Right cardiac atrium (tissue), 5 donors: ENCODE measurements around the gene C1QTNF12. TPM values are rescaled to one million over a fixed set of nuclear protein-coding genes. Genes with fewer than 3 reads are reported as not detected.
A peak's percentile ranks its signal among the peaks of the same experiment; 100 is the strongest.

Source experiments
- ATAC-seq, 2 donors: fragments of 200-7000 bp; cut with Tn5 transposase; one replicate each; pipeline versions ENCODE4 v1.8.0 to v1.9.1; 2020; ENCODE audit warnings: moderate library complexity in 2 of 2, mild to moderate bottlenecking in 1 of 2
- DNase-seq, 3 donors: peaks; one replicate each; pipeline ENCODE4 v3.0.0-alpha.2; 2020
- H3K27ac ChIP-seq: one replicate; pipeline ENCODE4 v1.5.1; 2013; ENCODE audit warnings: mild to moderate bottlenecking, low read length, control low read depth, moderate library complexity
- H3K27me3 ChIP-seq: one replicate; pipeline ENCODE4 v1.6.1; 2013; ENCODE audit not compliant: control insufficient read depth, insufficient read depth
- H3K4me1 ChIP-seq: one replicate; pipeline ENCODE4 v1.6.1; 2013; ENCODE audit warnings: low read length; ENCODE audit not compliant: control insufficient read depth, insufficient read depth
- H3K4me3 ChIP-seq: one replicate; pipeline ENCODE4 v1.5.1; 2013; ENCODE audit warnings: low read length, control low read depth
- H3K9me3 ChIP-seq: one replicate; pipeline ENCODE4 v1.6.1; 2013; ENCODE audit warnings: low read length; ENCODE audit not compliant: control insufficient read depth
- WGBS: extraction: QIAGEN DNeasy Blood & Tissue Kit; methylation state at CpG from one replicate; pipeline ENCODE4 v1.1.7; 2013; 5-methylcytosine and 5-hydroxymethylcytosine counted together
- intact Hi-C, 4 donors: fragments of 100-400 bp; cut with DNase I; formaldehyde crosslinking; loops; one replicate each; pipeline versions ENCODE4 v1.11.0 to v1.14.0; 2022 to 2023
- polyA plus RNA-seq: library from polyadenylated mRNA; stranded (reverse); fragments of 200-250 nt; gene quantifications from one replicate; pipeline ENCODE4 v1.2.3, GENCODE V29; 2013
- total RNA-seq, 4 donors: library from RNA; stranded (reverse); fragmentation: NEBNext Ultra II Directional; extraction: Animal tissue kit (Norgen Biotek cat#: 25700); gene quantifications; one replicate each; pipeline ENCODE4 v1.2.1, GENCODE V29; 2021
- donor health status: healthy with polysubstance abuse.
- donor health status: DM: no; HTN: yes; CAD: no.
- donor health status: DM: no; HTN: no; CAD: no.
- donor health status: DM: no; HTN: yes; CAD: no; lungs with severe emphysema.
- donor health status: DM: yes; HTN: yes; CAD: no.

C1QTNF12 gene
- total and polyA plus RNA-seq, 5 donors: 0.36 to 2.4 (median 1.0) TPM; not detected in 1

DNA sequence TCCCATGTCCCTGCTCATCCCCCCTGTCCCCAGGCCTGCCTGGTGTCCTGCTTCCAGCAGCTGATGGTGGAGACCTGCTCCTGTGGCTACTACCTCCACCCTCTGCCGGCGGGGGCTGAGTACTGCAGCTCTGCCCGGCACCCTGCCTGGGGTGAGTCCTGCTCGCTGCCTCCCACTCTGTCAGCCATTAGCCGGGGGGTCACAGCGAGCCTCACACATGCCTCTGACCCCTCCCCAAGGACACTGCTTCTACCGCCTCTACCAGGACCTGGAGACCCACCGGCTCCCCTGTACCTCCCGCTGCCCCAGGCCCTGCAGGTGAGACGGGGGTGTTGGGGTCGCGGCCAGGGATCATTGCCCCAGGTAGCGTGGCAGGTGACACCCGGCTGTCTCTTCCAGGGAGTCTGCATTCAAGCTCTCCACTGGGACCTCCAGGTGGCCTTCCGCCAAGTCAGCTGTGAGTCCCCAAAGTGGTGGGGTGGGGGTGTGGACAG is 43.8 kb upstream of the C1QTNF12 start:
- no peaks in the 10 kb centered on the region for H3K27me3 ChIP-seq
- 61% methylated on average over 15 of the region's 15 CpGs for WGBS
- peak in 1 of 2 donors; percentile 26 for ATAC-seq
- intact Hi-C loops: loop anchor here (1.0 to 10.0 kb wide), 3 partner anchors 165 to 168 kb away; no protein-coding TSS in a partner anchor
- DNase-seq: peak; percentile 60 to 84 (median 79)
- no peaks in the 10 kb centered on the region for H3K4me1 ChIP-seq
- no peaks in the 10 kb centered on the region for H3K9me3 ChIP-seq
- no peak overlapping the region for H3K27ac ChIP-seq
- no peak overlapping the region for H3K4me3 ChIP-seq

DNA sequence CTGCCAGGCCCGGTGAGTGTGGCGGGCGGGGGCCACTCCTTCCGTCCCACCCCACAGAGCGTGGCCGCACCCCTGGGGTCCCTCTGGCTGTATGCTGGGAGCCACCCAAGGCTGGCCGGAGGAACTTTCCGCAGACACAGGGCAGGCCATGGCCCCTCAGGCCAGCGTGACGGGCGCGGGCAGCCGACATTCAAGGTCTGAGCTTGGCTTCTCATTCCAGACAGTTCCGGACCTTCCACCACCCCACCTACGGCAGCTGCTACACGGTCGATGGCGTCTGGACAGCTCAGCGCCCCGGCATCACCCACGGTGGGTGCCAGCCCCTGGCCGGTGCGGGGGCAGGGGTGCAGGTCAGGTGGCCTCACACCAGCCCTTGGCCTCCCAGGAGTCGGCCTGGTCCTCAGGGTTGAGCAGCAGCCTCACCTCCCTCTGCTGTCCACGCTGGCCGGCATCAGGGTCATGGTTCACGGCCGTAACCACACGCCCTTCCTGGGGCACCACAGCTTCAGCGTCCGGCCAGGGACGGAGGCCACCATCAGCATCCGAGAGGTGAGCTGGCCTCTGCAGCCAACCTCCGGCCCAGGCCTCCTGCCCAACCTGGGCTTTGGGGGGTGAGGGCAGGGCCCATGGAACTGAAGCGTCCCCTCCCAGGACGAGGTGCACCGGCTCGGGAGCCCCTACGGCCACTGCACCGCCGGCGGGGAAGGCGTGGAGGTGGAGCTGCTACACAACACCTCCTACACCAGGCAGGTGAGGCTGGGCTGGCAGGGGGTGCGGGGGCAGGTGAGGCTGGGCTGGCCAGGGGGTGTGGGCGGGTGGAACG is 41.0 kb upstream of the C1QTNF12 start:
- Histone ChIP-seq H3K27me3 (no peaks in the 10 kb centered on the region), H3K4me3 (no peak overlapping the region), H3K27ac (no peak overlapping the region), H3K9me3 (no peaks in the 10 kb centered on the region), H3K4me1 (no peaks in the 10 kb centered on the region)
- DNase-seq (peak in 2 of 3 donors; percentile 55 to 57), ATAC-seq (no peak)
- 82% methylated on average over 46 of the region's 46 CpGs for WGBS
- intact Hi-C loops: no loop called here

DNA sequence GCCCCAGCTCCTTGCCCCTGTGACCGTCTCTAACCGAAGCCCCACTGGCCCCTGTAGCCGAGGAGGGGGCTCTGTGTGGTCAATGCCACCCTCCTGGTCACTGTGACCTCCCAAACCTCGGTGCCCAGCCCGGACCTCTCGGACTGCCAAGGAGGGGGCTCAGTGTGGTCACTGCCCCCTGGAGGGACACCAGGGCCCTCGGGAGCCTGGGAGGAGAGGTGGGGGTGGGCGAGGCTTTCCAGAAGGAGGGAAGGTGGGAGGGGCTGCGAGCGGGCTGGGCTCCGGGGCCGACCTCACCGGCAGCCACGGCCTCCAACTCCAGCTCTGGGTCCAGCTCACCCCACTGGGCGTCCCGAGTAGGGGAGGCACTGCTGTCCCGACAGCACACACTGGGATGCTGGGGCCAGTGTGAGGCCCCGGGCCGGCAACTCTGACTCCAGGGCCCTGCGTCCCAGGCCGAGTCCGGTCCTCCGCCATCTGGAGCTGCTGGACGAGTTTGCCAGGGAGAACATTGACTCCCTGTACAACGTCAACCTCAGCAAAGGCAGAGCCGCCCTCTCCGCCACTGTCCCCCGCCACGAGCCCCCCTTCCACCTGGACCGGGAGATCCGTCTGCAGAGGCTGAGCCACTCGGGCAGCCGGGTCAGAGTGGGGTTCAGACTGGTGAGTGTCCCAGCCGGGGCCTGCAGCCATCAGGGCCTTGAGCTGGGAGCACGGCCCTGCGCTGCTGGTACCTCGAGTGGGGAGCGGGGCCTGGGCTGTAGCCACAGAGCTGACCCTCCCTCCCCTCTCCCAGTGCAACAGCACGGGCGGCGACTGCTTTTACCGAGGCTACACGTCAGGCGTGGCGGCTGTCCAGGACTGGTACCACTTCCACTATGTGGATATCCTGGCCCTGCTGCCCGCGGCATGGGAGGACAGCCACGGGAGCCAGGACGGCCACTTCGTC is 40.1 kb upstream of the C1QTNF12 start:
- no peak overlapping the region for H3K4me3 ChIP-seq
- ATAC-seq (no peak), DNase-seq (peak in 1 of 3 donors; percentile 63)
- no peak overlapping the region for H3K27ac ChIP-seq
- H3K4me1 ChIP-seq: no peaks in the 10 kb centered on the region
- intact Hi-C loops: no loop called here
- 62% methylated on average over 50 of the region's 50 CpGs for WGBS
- no peaks in the 10 kb centered on the region for H3K27me3 ChIP-seq
- H3K9me3 ChIP-seq: no peaks in the 10 kb centered on the region

DNA sequence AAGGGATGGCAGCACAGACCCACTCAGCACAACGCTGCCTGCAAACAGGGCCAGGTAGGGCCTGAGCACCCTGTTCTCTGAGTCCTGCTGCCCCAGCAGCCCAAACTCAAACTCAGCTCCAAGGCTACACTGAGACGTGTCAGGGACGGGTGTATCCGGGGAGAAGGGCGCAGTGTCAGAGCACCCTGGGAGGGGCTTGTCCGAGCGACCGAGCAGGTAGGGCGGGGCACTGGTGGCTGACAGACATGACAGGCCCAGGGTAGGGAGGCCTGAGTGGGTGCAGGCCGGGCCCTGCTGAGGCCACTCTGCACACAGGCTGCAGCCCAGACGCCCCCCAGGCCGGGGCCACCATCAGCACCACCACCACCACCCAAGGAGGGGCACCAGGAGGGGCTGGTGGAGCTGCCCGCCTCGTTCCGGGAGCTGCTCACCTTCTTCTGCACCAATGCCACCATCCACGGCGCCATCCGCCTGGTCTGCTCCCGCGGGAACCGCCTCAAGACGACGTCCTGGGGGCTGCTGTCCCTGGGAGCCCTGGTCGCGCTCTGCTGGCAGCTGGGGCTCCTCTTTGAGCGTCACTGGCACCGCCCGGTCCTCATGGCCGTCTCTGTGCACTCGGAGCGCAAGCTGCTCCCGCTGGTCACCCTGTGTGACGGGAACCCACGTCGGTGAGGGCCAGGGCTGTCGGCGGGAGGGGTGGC is 39.2 kb upstream of the C1QTNF12 start:
- H3K27ac ChIP-seq: no peak overlapping the region
- H3K9me3 ChIP-seq: no peaks in the 10 kb centered on the region
- DNase-seq: peak in 1 of 3 donors; percentile 44
- H3K4me3 ChIP-seq: no peak overlapping the region
- H3K4me1 ChIP-seq: no peaks in the 10 kb centered on the region
- intact Hi-C loops: no loop called here
- H3K27me3 ChIP-seq: no peaks in the 10 kb centered on the region
- ATAC-seq: peak in 1 of 2 donors; percentile 4
- WGBS: 68% methylated on average over 37 of the region's 37 CpGs

DNA sequence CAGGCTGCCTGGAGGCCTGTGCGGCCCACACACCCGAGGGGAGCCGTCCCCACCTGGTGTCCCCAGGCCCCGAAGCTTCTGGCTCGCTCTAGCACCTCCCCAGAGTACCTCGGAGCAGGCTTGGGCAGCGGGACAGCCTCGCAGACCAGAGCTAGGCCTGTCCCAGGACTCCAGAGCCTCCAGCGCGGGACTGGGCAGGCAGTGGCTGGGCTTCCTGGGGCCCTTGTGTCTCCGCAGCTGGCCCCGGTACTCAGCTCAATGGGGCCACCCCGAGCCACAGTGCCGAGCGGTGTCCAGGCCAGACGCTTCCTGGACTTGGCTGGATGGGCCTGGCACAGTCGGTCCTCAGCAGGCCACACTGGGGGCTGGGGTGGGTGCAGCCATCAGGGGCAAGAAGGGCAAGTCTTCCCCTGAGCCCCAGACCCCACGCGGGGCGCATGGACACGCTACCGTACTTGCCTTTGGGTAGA is 38.6 kb upstream of the C1QTNF12 start:
- intact Hi-C loops: no loop called here
- H3K27me3 ChIP-seq: no peaks in the 10 kb centered on the region
- ATAC-seq: no peak
- 90% methylated on average over 22 of the region's 22 CpGs for WGBS
- peak in 1 of 3 donors; percentile 48 for DNase-seq
- no peak overlapping the region for H3K27ac ChIP-seq
- no peaks in the 10 kb centered on the region for H3K9me3 ChIP-seq
- no peaks in the 10 kb centered on the region for H3K4me1 ChIP-seq
- no peak overlapping the region for H3K4me3 ChIP-seq

DNA sequence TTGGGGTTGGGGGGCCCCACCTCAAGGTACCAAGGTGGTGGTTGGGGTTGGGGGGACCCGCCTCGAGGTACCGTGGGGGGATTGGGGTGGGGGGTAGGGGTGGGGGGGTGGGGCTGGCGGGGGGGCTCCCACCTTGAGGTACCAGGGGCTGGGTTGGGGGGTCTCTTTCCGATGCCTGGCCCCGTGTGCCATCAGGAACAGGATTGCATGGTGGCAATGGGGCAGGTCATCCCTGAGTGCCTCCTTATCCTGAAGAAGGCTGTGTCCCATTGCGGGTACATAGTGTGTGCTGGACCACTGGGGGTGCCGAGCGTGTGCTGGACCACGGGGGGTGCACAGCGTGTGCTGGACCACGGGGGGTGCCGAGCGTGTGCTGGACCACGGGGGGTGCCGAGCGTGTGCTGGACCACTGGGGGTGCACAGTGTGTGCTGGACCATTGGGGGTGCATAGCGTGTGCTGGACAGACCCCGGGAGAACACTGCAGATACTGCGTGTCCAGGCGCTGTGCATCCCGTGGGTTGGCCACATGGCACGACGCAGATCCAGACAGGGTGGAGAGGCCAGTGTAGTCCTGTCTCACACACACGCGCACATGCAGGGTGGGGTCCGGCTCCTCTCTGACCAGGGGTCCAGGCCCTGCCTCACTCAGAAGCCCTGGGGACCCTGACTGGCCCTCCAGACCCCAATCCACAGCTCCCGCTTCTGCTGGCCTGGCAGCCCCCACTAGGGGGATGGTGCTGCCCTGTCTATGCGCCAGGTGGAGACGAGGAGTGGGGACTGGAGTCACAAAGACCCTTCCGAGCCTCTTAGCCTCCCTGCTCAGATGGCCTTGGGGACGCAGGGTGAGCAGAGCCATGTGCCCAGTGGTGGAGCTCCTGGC is 37.9 kb upstream of the C1QTNF12 start:
- Histone ChIP-seq H3K27ac (no peak overlapping the region), H3K4me3 (no peak overlapping the region), H3K27me3 (no peaks in the 10 kb centered on the region), H3K9me3 (no peaks in the 10 kb centered on the region), H3K4me1 (no peaks in the 10 kb centered on the region)
- intact Hi-C loops: no loop called here
- WGBS: 82% methylated on average over 32 of the region's 32 CpGs
- DNase-seq (peak in 1 of 3 donors; percentile 53), ATAC-seq (no peak)

DNA sequence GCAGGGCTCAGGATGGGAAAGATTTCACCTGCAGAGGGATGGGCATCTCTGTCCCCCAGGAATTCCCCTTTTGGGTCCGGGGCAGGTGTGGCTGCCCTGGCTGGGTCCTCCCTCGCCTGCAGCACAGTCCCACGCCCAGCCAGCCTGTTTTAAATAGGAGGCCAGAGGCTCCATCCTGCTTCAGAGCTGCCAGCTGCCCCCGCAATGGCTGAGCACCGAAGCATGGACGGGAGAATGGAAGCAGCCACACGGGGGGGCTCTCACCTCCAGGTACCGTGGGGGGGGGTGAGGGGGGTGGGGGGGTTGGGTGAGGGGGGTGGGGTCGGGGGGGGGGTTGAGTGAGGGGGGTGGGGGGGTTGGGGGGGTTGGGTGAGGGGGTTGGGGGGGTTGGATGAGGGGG is 37.3 kb upstream of the C1QTNF12 start:
- H3K27ac ChIP-seq: no peak overlapping the region
- DNase-seq (peak in 1 of 3 donors; percentile 39), ATAC-seq (no peak)
- 11% methylated on average over 8 of the region's 9 CpGs for WGBS
- H3K4me3 ChIP-seq: no peak overlapping the region
- no peaks in the 10 kb centered on the region for H3K27me3 ChIP-seq
- no peaks in the 10 kb centered on the region for H3K9me3 ChIP-seq
- H3K4me1 ChIP-seq: no peaks in the 10 kb centered on the region
- intact Hi-C loops: no loop called here

DNA sequence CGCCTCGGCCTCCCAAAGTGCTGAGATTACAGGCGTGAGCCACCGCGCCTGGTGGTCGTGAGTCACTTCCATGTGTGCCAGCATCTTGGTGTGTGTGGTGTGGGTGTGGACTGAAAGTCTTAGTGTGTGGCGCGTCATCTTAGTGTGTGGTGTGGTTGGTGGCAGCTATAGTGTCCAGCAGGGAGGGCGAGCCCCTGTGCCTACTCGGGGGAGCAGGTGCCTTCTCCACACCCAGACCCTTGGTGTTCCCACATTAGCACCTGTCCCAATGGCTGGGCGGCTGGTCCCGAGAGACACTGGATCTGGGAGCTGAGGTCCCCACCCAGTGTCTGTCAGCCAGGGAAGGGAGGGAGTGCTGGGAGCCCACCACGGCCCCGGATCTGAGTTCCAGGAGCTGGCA is 36.5 kb upstream of the C1QTNF12 start:
- Histone ChIP-seq H3K9me3 (no peaks in the 10 kb centered on the region), H3K4me3 (no peak overlapping the region), H3K27me3 (no peaks in the 10 kb centered on the region), H3K27ac (no peak overlapping the region), H3K4me1 (no peaks in the 10 kb centered on the region)
- DNase-seq: peak in 1 of 3 donors; percentile 49
- WGBS: 83% methylated on average over 14 of the region's 14 CpGs
- no peak for ATAC-seq
- intact Hi-C loops: no loop called here

DNA sequence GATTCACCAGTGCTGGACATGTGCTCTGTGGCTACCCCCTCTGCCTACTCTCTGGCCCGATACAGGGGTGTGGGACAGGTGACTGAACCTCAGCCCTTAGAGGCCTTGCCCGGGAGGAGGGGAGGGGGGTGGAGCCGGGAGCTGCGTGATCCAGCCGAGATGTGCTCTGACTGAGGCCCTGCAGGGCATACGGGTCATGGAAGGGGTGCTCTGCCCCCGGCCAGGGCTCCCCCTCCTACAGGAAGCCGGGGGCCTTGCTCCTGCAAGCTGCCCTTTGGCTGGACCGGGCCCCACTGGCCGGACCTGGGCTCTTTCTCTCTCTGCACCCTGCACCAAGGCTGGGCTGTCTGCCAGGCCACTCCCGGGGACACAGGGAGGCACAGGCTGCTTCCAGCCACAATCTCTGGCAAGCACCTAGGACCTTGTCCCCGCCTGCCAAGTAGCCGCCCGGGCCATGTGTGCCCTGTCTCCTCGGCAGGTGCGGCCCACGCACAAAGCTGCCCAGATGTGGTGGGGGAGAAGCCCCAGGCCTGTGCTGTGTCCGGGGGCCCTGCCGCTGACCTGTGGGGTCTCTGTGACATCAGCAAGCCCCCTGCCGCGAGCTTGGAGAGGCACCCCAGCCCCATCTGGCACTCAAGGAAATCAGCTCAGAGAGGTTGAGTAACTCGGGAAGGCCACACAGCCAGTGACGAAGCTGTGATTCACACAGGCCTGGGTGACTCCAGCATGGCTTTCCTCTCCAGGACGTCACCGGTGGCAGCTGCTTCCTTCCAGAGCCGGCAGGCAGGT is 35.2 kb upstream of the C1QTNF12 start:
- 46% methylated on average over 26 of the region's 26 CpGs for WGBS
- ATAC-seq (peak; percentile 58 to 75), DNase-seq (peak in 2 of 3 donors; percentile 86 to 87)
- Histone ChIP-seq H3K27ac (no peak overlapping the region), H3K27me3 (no peaks in the 10 kb centered on the region), H3K4me1 (no peaks in the 10 kb centered on the region), H3K9me3 (no peaks in the 10 kb centered on the region), H3K4me3 (no peak overlapping the region)
- intact Hi-C loops: no loop called here
